Activated B cell treated with CpG ODN at 0.5 μM for 24 hours (primary cell): Measurements from ENCODE around the gene RASSF3. TPM values are rescaled to one million over a fixed set of nuclear protein-coding genes. Genes with fewer than 3 reads are reported as not detected.

Experiments
- ATAC-seq: fragments of 200-7000 bp; cut with Tn5 transposase; one replicate; pipeline ENCODE4 v1.10.0; 2021; ENCODE audit warnings: low read depth, mild to moderate bottlenecking, moderate library complexity
- CTCF ChIA-PET: fragments of 350-600 bp; sonication (Branson Sonifier 250); formaldehyde crosslinking; loops from one replicate; lab custom pipeline; 2021; ENCODE audit warnings: antibody characterized with exemption; lab: Charles Lee
- POLR2A ChIA-PET: fragments of 350-600 bp; sonication (Branson Sonifier 250); formaldehyde crosslinking; loops from one replicate; lab custom pipeline; 2021; ENCODE audit warnings: antibody characterized with exemption; lab: Charles Lee
- DNase-seq: peaks from one replicate; pipeline ENCODE4 v3.0.0; 2022
- H3K27ac Mint-ChIP-seq: one replicate; pipeline ENCODE4 v1.8.0; 2020; ENCODE audit warnings: mixed read lengths
- H3K27me3 Mint-ChIP-seq: one replicate; pipeline ENCODE4 v1.8.0; 2021; ENCODE audit warnings: mixed read lengths
- H3K36me3 Mint-ChIP-seq: one replicate; pipeline ENCODE4 v1.8.0; 2021; ENCODE audit warnings: low read depth, mixed read lengths
- H3K4me1 Mint-ChIP-seq: one replicate; pipeline ENCODE4 v1.8.0; 2021; ENCODE audit warnings: mixed read lengths
- H3K4me3 Mint-ChIP-seq: one replicate; pipeline ENCODE4 v1.8.0; 2020; ENCODE audit warnings: mild to moderate bottlenecking, mixed read lengths
- H3K9me3 Mint-ChIP-seq: one replicate; pipeline ENCODE4 v1.8.0; 2020; ENCODE audit warnings: mixed read lengths
- intact Hi-C: fragments of 100-400 bp; cut with micrococcal nuclease; formaldehyde crosslinking; loops from one replicate; pipeline ENCODE4 v1.15.1; 2024
- total RNA-seq: library from RNA; stranded (reverse); gene quantifications from 2 replicates; pipeline ENCODE4 v1.2.3, GENCODE V29; 2022
- TF ChIP-seq, protein P1 (sequence below): fragments of 200-600 bp; IDR thresholded peaks from one replicate; pipeline ENCODE4 v1.8.0; 2022; ENCODE audit warnings: antibody characterized with exemption, mild to moderate bottlenecking

RASSF3 gene
- total RNA-seq, 1 donor from 2014 or later = 95.7 TPM

DNA sequence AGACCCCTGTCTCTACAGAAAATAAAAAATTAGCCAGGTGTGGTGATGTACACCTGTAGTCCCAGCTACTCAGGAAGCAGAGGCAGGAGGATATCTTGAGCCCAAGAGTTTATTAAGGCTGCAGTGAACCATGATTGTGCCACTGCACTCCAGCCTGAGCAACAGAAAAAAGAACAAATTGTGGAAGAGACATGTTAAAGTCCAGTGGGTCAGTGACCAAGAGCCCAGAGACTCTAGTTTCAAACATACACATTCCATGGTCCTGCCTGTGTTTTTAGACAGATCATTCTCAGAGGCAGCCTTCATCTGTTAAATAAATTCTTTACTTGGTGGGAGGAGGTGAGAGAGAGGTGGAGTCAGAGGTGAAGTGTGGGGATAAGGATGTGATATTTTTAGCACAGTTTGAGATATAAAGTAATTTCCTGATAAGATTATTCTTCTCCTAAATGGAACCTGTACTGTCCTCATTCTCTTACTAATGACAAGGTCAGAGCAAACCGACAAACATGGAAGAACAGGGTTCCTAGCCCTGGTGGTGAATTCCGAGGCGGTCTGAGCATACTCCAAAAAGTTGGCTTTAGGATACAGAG lies 48.7 kb downstream of the RASSF3 start:
- Mint-ChIP-seq H3K27ac (peak overlapping the region; percentile 59), H3K4me1 (peaks cover 63% of the 10 kb centered on the region), H3K36me3 (peaks cover 37% of the 10 kb centered on the region), H3K9me3 (no peaks in the 10 kb centered on the region), H3K27me3 (no peaks in the 10 kb centered on the region), H3K4me3 (no peak overlapping the region)
- intact Hi-C loops = no loop called here
- POLR2A ChIA-PET = no interaction called here
- no peak for ATAC-seq
- CTCF ChIA-PET = no interaction called here
- DNase-seq = no peak
- TF ChIP-seq, protein P1, sequence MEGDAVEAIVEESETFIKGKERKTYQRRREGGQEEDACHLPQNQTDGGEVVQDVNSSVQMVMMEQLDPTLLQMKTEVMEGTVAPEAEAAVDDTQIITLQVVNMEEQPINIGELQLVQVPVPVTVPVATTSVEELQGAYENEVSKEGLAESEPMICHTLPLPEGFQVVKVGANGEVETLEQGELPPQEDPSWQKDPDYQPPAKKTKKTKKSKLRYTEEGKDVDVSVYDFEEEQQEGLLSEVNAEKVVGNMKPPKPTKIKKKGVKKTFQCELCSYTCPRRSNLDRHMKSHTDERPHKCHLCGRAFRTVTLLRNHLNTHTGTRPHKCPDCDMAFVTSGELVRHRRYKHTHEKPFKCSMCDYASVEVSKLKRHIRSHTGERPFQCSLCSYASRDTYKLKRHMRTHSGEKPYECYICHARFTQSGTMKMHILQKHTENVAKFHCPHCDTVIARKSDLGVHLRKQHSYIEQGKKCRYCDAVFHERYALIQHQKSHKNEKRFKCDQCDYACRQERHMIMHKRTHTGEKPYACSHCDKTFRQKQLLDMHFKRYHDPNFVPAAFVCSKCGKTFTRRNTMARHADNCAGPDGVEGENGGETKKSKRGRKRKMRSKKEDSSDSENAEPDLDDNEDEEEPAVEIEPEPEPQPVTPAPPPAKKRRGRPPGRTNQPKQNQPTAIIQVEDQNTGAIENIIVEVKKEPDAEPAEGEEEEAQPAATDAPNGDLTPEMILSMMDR = no peak

DNA sequence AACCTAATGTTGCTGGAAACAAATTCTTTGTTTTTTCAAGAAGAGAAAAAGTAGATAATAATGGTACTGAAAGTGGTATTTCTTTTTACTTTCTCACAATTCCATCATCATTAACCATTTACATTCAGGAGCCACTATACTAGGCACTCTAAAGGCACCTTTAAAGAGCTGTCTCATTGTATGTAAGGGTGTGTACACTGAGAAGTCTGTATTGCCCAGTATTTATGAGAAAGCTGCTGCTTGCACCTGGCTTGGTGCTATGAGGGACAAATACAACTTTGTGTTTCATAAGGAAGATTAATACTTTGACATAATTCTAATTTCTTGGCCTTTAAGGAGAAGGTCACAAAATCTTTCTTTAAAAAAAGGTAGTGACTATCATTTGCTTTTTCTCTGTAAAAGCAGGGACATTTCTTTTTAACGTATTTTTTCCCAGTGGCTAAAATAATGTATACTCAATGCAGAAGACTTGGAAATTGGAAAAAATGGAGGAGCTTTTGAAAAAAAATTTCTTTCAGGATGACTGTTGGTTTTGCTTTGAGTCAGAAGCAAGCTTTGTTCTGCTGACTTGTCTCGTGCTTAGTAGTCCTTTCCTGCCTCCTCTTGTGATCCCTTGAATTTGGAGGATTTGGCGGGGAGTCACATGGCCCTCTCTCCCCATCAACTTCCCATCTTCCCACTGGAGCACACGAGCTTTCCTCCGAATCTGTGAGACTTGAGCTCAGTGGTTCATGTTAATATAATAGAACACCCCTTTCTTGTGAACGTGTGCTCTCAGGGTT lies 50.1 kb downstream of the RASSF3 start:
- H3K9me3 Mint-ChIP-seq = no peaks in the 10 kb centered on the region
- intact Hi-C loops = no loop called here
- ATAC-seq = no peak
- TF ChIP-seq, protein P1 = no peak
- ChIA-PET POLR2A (interaction anchor here (1.5 kb wide), 1 partner anchor 39 kb away, joined by 4 read pairs; no protein-coding TSS in a partner anchor), CTCF (interaction anchor here (1.2 kb wide), 1 partner anchor 9 kb away, joined by 3 read pairs; no protein-coding TSS in a partner anchor)
- no peak overlapping the region for H3K4me3 Mint-ChIP-seq
- DNase-seq = no peak
- H3K27ac Mint-ChIP-seq = peak overlapping the region; percentile 75
- H3K4me1 Mint-ChIP-seq = peaks cover 72% of the 10 kb centered on the region
- no peaks in the 10 kb centered on the region for H3K27me3 Mint-ChIP-seq
- H3K36me3 Mint-ChIP-seq = peaks cover 33% of the 10 kb centered on the region

DNA sequence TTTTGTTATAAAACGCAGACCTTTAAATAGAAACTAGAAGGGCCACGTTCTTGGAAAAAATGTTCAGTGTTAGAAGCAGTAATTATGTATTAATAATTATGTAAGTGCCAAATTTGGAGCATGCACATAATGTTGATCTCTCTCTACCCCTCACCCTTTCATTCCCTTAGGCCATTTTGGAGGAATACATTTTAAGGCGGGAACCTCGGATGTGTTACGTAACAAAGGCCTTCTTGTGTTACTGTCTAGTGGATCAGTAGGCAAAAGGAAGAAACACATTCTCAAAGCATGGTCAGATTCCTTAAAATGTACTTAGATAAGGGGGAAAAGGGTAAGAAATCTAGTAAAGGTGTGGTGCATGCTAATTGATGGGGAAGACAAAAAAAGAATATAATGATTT lies 52.7 kb downstream of the RASSF3 start:
- DNase-seq (no peak), ATAC-seq (no peak)
- ChIA-PET CTCF (no interaction called here), POLR2A (interaction anchor here (1.1 kb wide), 1 partner anchor 38 kb away, joined by 3 read pairs; no protein-coding TSS in a partner anchor)
- TF ChIP-seq, protein P1 = no peak
- no peaks in the 10 kb centered on the region for H3K9me3 Mint-ChIP-seq
- intact Hi-C loops = loop anchor here (1.0 kb wide), 1 partner anchor 8 kb away; no protein-coding TSS in a partner anchor
- H3K4me3 Mint-ChIP-seq = no peak overlapping the region
- H3K36me3 Mint-ChIP-seq = peaks cover 17% of the 10 kb centered on the region
- H3K27me3 Mint-ChIP-seq = no peaks in the 10 kb centered on the region
- H3K4me1 Mint-ChIP-seq = peaks cover 80% of the 10 kb centered on the region
- H3K27ac Mint-ChIP-seq = peak overlapping the region; percentile 76

DNA sequence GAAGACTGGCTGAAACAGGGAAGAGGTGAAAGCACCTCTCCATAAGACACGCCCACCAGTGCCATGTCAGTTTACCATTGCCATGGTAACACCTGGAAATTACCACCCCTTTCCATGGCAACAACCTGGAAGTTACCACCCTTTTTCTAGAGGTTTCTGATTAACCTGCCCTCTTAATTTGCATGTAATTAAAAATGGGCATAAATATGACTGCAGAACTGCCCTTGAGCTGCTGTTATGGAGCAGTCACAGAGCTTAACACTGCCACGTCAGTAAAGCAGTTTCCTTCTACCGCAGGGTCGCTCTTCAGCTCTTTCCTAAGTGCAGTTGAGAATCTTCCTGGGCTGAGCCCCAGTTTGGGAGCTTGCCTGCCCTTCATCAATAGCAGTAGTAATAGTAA lies 55.2 kb downstream of the RASSF3 start:
- DNase-seq (no peak), ATAC-seq (peak; percentile 58)
- Mint-ChIP-seq H3K36me3 (peaks cover 5% of the 10 kb centered on the region), H3K4me3 (peak overlapping the region; percentile 52), H3K4me1 (peaks cover 85% of the 10 kb centered on the region), H3K27me3 (no peaks in the 10 kb centered on the region), H3K27ac (peak overlapping the region; percentile 84), H3K9me3 (no peaks in the 10 kb centered on the region)
- ChIA-PET POLR2A (interaction anchor here (1.3 to 1.8 kb wide), 3 partner anchors 40 to 56 kb away, joined by 4 to 5 read pairs (median 5); no protein-coding TSS in a partner anchor), CTCF (no interaction called here)
- intact Hi-C loops = loop anchor here (1.0 to 2.0 kb wide), 2 partner anchors 13 to 45 kb away; no protein-coding TSS in a partner anchor
- TF ChIP-seq, protein P1 = no peak
